ENCODE data around the gene PCSK9.

GRCh38 chr1:54997711-54997986 is 41.7 kb upstream of the PCSK9 start:
- TF ChIP-seq CTCF (IDR thresholded peaks at IDR 0.05), result no peak
- no peak for TF ChIP-seq HEYL (CRISPR knock-in tag; IDR thresholded peaks at IDR 0.05)
- no peak for TF ChIP-seq HMGXB4 (CRISPR knock-in tag; IDR thresholded peaks at IDR 0.05; ENCODE audit: borderline replicate concordance)
- TF ChIP-seq MAX (IDR thresholded peaks at IDR 0.05), result no peak
- no peak for TF ChIP-seq REST (IDR thresholded peaks at IDR 0.05)
- no peak for TF ChIP-seq BCL3 (IDR thresholded peaks at IDR 0.05)
- TF ChIP-seq HDAC2 (IDR thresholded peaks at IDR 0.05), result no peak
- TF ChIP-seq POLR2A (IDR thresholded peaks at IDR 0.05; ENCODE audit: low read length), result no peak
- TF ChIP-seq RAD21 (conservative IDR thresholded peaks at IDR 0.05 in 1 of 2, IDR thresholded peaks at IDR 0.05 in 1 of 2), result no peak
- no peak for TF ChIP-seq HOXA7 (CRISPR knock-in tag; IDR thresholded peaks at IDR 0.05)
- no peak for TF ChIP-seq PHF8 (IDR thresholded peaks at IDR 0.05; ENCODE audit: borderline replicate concordance, low read depth)
- TF ChIP-seq CHD2 (IDR thresholded peaks at IDR 0.05; ENCODE audit: low read length, partially characterized antibody), result no peak

Measured in A549 (cell line).